HG03025 (cell line): ENCODE data around the gene ERLIN1.

ENCODE experiments used
- ATAC-seq: cut with Tn5 transposase; IDR thresholded peaks from one replicate; pipeline ENCODE4 v1.9.1; 2021; ENCODE audit warnings: mild to moderate bottlenecking, moderate library complexity; ENCODE audit not compliant: unreplicated experiment, low FRiP score

Gene ERLIN1

GRCh38 chr10:100101192-100102076, 84.4 kb downstream of the ERLIN1 start:
- no peak for ATAC-seq

- no peak for ATAC-seq
Observed at GRCh38 chr10:100100651-100101184, 85.1 kb downstream of the ERLIN1 start.
